Adrenal gland (tissue), 5 donors: Measurements from ENCODE around the gene VRK2.

Experiments used
- POLR2A ChIP-seq, 2 donors: fragments of 450-650 bp; IDR thresholded peaks; one replicate each; pipeline ENCODE4 v1.6.1; 2017; ENCODE audit warnings: antibody characterized with exemption in 2 of 2, mild to moderate bottlenecking in 2 of 2, moderate library complexity in 1 of 2
- TF ChIP-seq, protein P1 (sequence below), 6 experiments: fragments of 450-650 bp in 4 of 6; fragments of 200-600 bp in 2 of 6; sonication (generic) in 1 of 6; IDR thresholded peaks; 1 replicate in 5 of 6; 2 replicates in 1 of 6; pipeline versions ENCODE4 v1.5.1 to v1.8.0; 2016 to 2021; ENCODE audit warnings: antibody characterized with exemption in 6 of 6, mild to moderate bottlenecking in 2 of 6, moderate library complexity in 1 of 6
- donor health status: DM: no; HTN: no; CAD: no.

DNA sequence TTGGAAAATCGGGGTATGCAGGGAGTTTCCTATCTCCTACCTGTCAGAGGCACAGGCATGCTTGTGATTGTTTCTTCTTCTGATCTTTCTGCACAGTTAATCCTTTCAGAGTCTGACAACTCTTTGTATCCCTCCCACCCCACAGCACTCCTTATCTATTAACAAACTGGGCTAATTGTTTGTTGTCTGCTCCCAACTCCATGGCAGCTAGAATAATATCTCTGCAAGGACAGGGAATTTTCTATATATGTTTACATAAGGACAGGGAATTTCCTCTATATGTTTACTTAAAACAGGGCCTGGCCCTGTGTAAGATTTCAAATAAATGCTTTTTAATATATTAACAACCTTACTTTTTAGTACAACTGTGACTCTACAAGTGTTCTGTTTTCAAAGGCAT, 36.0 kb upstream of the VRK2 start:
- TF ChIP-seq, protein P1, sequence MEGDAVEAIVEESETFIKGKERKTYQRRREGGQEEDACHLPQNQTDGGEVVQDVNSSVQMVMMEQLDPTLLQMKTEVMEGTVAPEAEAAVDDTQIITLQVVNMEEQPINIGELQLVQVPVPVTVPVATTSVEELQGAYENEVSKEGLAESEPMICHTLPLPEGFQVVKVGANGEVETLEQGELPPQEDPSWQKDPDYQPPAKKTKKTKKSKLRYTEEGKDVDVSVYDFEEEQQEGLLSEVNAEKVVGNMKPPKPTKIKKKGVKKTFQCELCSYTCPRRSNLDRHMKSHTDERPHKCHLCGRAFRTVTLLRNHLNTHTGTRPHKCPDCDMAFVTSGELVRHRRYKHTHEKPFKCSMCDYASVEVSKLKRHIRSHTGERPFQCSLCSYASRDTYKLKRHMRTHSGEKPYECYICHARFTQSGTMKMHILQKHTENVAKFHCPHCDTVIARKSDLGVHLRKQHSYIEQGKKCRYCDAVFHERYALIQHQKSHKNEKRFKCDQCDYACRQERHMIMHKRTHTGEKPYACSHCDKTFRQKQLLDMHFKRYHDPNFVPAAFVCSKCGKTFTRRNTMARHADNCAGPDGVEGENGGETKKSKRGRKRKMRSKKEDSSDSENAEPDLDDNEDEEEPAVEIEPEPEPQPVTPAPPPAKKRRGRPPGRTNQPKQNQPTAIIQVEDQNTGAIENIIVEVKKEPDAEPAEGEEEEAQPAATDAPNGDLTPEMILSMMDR (IDR thresholded peaks at IDR 0.05) = no peak
- TF ChIP-seq POLR2A (IDR thresholded peaks at IDR 0.05) = no peak
